CD4-positive, CD25-positive, alpha-beta regulatory T cell (primary cell): ENCODE data around the gene TJP3. TPM values are rescaled to one million over a fixed set of nuclear protein-coding genes. Genes with fewer than 3 reads are reported as not detected.
A peak's percentile ranks its signal among the peaks of the same experiment; 100 is the strongest.

Experiments used
- ATAC-seq, 2 donors: fragments of 150-1000 bp; cut with Tn5 transposase; one replicate each; pipeline ENCODE4 v1.10.0; 2021; ENCODE audit warnings: low read depth in 2 of 2, moderate number of reproducible peaks in 2 of 2, moderate library complexity in 1 of 2
- DNase-seq, 3 donors: peaks; one replicate each; pipeline versions ENCODE4 v3.0.0 to v3.0.0-alpha.2; 2012 to 2022; ENCODE audit warnings: mixed read lengths in 1 of 3
- H3K27ac ChIP-seq: one replicate; pipeline ENCODE4 v1.7.0; 2013; ENCODE audit warnings: mild to moderate bottlenecking, low read length; ENCODE audit not compliant: insufficient read depth, poor library complexity, severe bottlenecking
- H3K27me3 ChIP-seq: one replicate; pipeline ENCODE4 v1.7.0; 2013; ENCODE audit warnings: low read length; ENCODE audit not compliant: control insufficient read depth, insufficient read depth
- H3K36me3 ChIP-seq: one replicate; pipeline ENCODE4 v1.7.0; 2013; ENCODE audit warnings: mild to moderate bottlenecking, low read length, moderate library complexity; ENCODE audit not compliant: control insufficient read depth, insufficient read depth
- H3K4me1 ChIP-seq: 2 replicates; pipeline ENCODE4 v1.7.0; 2013; ENCODE audit warnings: mild to moderate bottlenecking, low read length; ENCODE audit not compliant: insufficient read depth, control insufficient read depth, poor library complexity, severe bottlenecking
- H3K4me3 ChIP-seq: one replicate; pipeline ENCODE4 v1.7.0; 2013; ENCODE audit warnings: low read depth, mild to moderate bottlenecking, low read length, moderate library complexity
- H3K9me3 ChIP-seq, 2 experiments: 1 replicate in 1 of 2; 2 replicates in 1 of 2; pipeline ENCODE4 v1.7.0; 2013; ENCODE audit warnings: low read length in 2 of 2, mild to moderate bottlenecking in 1 of 2, moderate library complexity in 1 of 2; ENCODE audit not compliant: control insufficient read depth in 2 of 2
- H3K27ac Mint-ChIP-seq, 3 donors: one replicate each; pipeline ENCODE4 v1.8.0; 2020 to 2022; ENCODE audit warnings: mild to moderate bottlenecking in 3 of 3, mixed read lengths in 3 of 3, moderate library complexity in 2 of 3
- H3K27me3 Mint-ChIP-seq: one replicate; pipeline ENCODE4 v1.8.0; 2022; ENCODE audit warnings: mild to moderate bottlenecking, mixed read lengths
- H3K36me3 Mint-ChIP-seq: one replicate; pipeline ENCODE4 v1.8.0; 2020; ENCODE audit warnings: mixed read lengths
- H3K4me1 Mint-ChIP-seq, 4 donors: one replicate each; pipeline ENCODE4 v1.8.0; 2020 to 2022; ENCODE audit warnings: mixed read lengths in 4 of 4, mild to moderate bottlenecking in 1 of 4
- H3K4me3 Mint-ChIP-seq, 4 donors: one replicate each; pipeline ENCODE4 v1.8.0; 2020 to 2022; ENCODE audit warnings: mild to moderate bottlenecking in 4 of 4, mixed read lengths in 4 of 4, moderate library complexity in 3 of 4
- H3K9me3 Mint-ChIP-seq, 7 donors: one replicate each; pipeline ENCODE4 v1.8.0; 2020 to 2022; ENCODE audit warnings: mixed read lengths in 7 of 7, mild to moderate bottlenecking in 3 of 7, moderate library complexity in 2 of 7
- polyA plus RNA-seq, 4 donors: library from polyadenylated mRNA; unstranded; fragments of 300-500 nt; fragmentation: Illumina TruSeq; gene quantifications; one replicate each; pipeline ENCODE4 v1.2.3, GENCODE V29; 2021
- total RNA-seq: library from RNA; stranded (reverse); gene quantifications from one replicate; pipeline ENCODE4 v1.2.3, GENCODE V29; 2022

TJP3 gene
- total and polyA plus RNA-seq, 5 donors from 2014 or later = 20.6 to 34.4 (median 28.6) TPM

DNA sequence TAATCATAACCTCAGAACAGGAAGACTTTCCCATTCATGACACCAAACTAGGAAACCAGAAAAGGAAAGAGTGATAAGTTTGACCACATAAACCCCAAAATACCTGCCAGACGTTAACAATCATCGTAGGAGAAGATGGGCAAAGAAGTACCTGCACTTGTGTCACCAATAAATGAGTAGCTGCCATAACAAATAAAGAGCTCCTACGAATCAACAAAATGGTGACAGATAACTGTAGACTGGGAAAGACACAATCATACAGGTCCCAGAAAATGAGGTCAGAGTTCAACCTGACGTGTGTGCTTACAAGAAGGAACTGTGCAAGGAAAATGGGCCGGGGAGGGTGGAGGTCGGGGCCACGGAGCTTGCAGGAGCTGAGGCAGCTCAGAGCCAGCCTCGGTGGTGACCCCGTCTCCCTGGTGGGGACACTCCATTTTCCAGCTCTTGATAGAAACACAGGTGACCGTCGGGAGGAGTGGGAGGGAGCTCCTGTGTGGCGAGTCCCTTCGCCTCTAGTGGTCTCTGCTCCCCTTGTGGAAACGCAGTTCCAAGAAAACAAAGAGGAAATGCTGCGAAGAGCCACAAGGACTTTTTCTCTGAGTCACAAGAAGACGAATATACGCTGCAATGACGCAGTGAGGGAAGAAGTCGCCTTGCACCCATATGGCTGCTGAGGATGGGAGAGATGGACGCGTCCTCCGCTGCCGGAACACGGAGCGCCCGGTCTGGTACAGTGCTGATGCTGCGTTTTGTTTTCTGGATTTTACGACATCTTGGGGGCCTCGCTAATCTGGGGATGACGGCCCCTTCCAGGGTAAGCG lies 17.4 kb upstream of the TJP3 start:
- DNase-seq (no peak), ATAC-seq (no peak)
- H3K4me1 ChIP-seq = peaks cover 17% of the 10 kb centered on the region
- Mint-ChIP-seq H3K36me3 (no peaks in the 10 kb centered on the region), H3K9me3 (peaks cover 0 to 1% (median 0%) of the 10 kb centered on the region in 7 donors), H3K4me1 (peaks cover 5 to 45% (median 21%) of the 10 kb centered on the region in 4 donors), H3K27ac (no peak overlapping the region), H3K27me3 (no peaks in the 10 kb centered on the region), H3K4me3 (peak overlapping the region in 1 of 4 donors; percentile 74)
- H3K4me3 ChIP-seq = no peak overlapping the region
- no peaks in the 10 kb centered on the region for H3K9me3 ChIP-seq
- no peaks in the 10 kb centered on the region for H3K36me3 ChIP-seq
- no peaks in the 10 kb centered on the region for H3K27me3 ChIP-seq
- H3K27ac ChIP-seq = no peak overlapping the region

DNA sequence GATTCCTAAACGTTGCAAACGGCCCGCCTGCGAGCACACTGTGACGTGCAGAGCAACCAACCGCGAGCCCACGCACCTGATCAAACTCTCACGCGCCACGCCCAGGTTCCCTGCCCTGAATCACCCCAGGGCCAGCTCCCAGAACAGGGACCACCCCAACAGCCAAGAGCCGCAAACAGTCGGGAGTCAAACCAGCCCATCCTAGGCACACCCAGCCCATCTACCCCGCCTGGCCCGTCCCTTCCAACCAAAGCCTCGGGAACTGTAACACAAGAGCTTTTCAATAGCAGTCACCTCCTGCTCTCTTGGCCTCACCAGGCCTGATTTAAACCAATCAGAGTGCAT lies 16.8 kb upstream of the TJP3 start:
- Mint-ChIP-seq H3K27ac (peak overlapping the region in 1 of 3 donors; percentile 55), H3K9me3 (peaks cover 0 to 1% (median 0%) of the 10 kb centered on the region in 7 donors), H3K4me1 (peaks cover 5 to 50% (median 22%) of the 10 kb centered on the region in 4 donors), H3K27me3 (no peaks in the 10 kb centered on the region), H3K4me3 (peak overlapping the region in 2 of 4 donors; percentile 19 to 74), H3K36me3 (no peaks in the 10 kb centered on the region)
- Histone ChIP-seq H3K36me3 (no peaks in the 10 kb centered on the region), H3K27me3 (no peaks in the 10 kb centered on the region), H3K4me1 (peaks cover 17% of the 10 kb centered on the region), H3K9me3 (no peaks in the 10 kb centered on the region), H3K27ac (no peak overlapping the region), H3K4me3 (no peak overlapping the region)
- ATAC-seq (no peak), DNase-seq (no peak)

DNA sequence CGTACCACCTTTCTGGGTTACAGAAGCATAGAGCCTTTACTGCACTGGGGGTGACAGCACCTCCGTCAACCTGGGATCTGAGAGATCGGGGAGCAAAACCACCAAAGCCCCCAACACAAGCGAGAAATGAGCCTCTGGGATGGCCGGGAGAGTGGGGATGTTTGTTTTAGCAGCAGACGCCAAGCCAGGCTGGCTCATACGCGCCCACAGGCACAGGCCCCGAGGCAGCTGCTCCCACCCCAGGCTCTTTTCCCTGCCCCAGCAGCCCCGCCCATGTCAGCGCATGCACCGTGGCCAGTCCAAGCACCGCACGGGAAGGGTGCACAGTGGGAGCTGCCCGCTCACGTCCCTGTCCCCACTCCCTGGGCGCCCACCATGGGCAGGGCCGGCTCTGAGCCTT lies 16.5 kb upstream of the TJP3 start:
- DNase-seq = no peak
- Histone ChIP-seq H3K27me3 (no peaks in the 10 kb centered on the region), H3K27ac (no peak overlapping the region), H3K4me3 (no peak overlapping the region), H3K36me3 (no peaks in the 10 kb centered on the region), H3K4me1 (peaks cover 17% of the 10 kb centered on the region), H3K9me3 (no peaks in the 10 kb centered on the region)
- Mint-ChIP-seq H3K9me3 (peaks cover 0 to 1% (median 0%) of the 10 kb centered on the region in 7 donors), H3K27ac (peak overlapping the region in 1 of 3 donors; percentile 55), H3K4me3 (peak overlapping the region in 3 of 4 donors; percentile 19 to 74 (median 38)), H3K27me3 (no peaks in the 10 kb centered on the region), H3K36me3 (no peaks in the 10 kb centered on the region), H3K4me1 (peaks cover 5 to 52% (median 22%) of the 10 kb centered on the region in 4 donors)
- ATAC-seq = no peak

DNA sequence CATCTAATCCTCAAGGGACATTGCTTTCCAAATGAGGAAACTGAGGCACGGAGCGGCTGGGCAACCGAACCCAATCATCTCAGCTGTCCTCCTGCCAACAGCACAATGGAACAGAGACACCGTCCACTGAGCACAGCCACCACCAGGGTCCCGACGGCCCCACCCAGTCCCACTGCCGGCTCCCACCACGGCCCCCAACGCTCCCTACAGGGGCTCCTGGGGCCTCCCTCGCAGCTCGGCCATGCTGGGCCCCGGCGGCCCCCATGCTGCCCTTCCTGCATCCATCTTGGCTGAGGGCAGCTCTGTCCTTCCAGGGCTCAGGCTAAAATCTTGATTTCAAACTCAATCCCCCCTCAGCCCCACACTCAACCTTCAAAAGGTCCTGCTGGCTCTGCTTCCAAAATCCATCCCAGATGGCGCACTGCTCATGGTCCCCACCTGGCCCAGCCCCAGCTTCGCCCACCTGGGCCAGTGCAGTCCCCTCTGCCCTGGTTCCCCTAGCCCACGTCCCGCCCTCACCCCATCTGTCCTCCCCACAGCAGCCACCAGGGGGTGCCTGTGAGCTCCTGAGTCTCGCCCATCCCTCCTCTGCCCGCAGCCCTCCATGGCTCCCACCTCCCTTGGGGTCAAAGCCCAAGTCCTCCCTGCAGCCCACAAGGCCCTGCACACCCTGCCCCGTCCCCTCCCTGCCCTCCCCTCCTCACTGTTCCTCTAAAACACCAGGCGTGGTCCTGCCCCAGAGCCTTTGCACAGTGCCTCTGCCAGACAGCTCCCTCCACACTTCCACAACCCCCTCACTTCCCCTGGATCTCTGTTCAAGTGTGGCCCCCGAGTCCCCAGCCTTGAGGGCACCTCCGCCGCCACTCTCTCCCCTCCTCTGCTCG lies 15.8 kb upstream of the TJP3 start:
- Mint-ChIP-seq H3K9me3 (peaks cover 0 to 1% (median 0%) of the 10 kb centered on the region in 7 donors), H3K27me3 (no peaks in the 10 kb centered on the region), H3K4me1 (peaks cover 5 to 51% (median 17%) of the 10 kb centered on the region in 4 donors), H3K36me3 (no peaks in the 10 kb centered on the region), H3K27ac (no peak overlapping the region), H3K4me3 (peak overlapping the region in 1 of 4 donors; percentile 13)
- no peaks in the 10 kb centered on the region for H3K27me3 ChIP-seq
- ATAC-seq = peak in 1 of 2 donors; percentile 29
- peak in 2 of 3 donors; percentile 42 to 47 for DNase-seq
- H3K4me1 ChIP-seq = peaks cover 13% of the 10 kb centered on the region
- H3K27ac ChIP-seq = no peak overlapping the region
- H3K9me3 ChIP-seq = no peaks in the 10 kb centered on the region
- no peak overlapping the region for H3K4me3 ChIP-seq
- H3K36me3 ChIP-seq = no peaks in the 10 kb centered on the region

DNA sequence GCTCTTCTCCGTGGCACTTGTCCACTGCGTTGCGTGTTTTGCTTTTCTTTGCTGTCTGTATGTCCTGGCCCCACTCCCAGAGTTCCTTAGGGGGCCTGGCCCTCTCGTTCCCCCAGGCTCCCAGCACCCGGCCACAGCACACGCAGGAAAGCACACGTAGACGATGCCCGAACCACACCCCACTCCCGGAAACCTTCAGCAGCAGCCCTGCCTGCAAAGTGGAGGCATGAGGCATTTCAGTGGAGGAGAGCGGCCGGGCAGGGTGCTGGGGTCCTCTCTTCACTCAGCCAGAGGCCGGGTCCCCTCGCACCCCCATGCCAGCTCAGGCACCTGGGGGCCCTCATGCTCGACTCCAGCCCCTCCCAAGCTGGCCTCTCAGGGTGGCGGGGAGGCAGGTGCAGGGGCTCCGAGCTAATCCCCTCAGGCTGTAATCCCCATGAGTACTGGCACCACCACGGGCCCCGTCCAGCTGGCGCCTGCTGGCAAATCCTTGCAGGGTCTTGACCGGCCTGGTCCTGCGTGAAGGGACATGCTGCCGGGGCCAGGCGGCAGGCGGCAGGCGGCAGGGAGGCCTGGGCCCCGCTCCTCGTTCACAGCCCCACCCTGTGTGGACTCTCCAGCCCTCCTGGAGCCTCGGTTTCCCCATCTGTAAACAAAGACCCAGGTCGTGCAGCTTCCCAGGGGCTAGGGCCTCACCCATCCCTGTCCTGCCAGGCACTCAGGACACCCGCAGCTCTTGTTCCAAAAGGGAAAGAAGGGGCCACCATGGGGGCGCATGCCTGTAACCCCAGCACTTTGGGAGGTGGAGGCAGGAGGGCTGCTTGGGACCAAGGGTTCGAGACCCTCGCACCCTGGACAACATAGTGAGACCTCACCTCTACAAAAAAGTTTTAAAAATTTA lies 14.9 kb upstream of the TJP3 start:
- Histone ChIP-seq H3K9me3 (no peaks in the 10 kb centered on the region), H3K27ac (no peak overlapping the region), H3K36me3 (no peaks in the 10 kb centered on the region), H3K27me3 (no peaks in the 10 kb centered on the region), H3K4me1 (peaks cover 8% of the 10 kb centered on the region), H3K4me3 (no peak overlapping the region)
- H3K27ac Mint-ChIP-seq = no peak overlapping the region
- H3K4me3 Mint-ChIP-seq = no peak overlapping the region
- H3K9me3 Mint-ChIP-seq = peaks cover 0 to 1% (median 0%) of the 10 kb centered on the region in 7 donors
- H3K36me3 Mint-ChIP-seq = no peaks in the 10 kb centered on the region
- no peaks in the 10 kb centered on the region for H3K27me3 Mint-ChIP-seq
- ATAC-seq (no peak), DNase-seq (no peak)
- H3K4me1 Mint-ChIP-seq = peaks cover 5 to 57% (median 17%) of the 10 kb centered on the region in 4 donors

DNA sequence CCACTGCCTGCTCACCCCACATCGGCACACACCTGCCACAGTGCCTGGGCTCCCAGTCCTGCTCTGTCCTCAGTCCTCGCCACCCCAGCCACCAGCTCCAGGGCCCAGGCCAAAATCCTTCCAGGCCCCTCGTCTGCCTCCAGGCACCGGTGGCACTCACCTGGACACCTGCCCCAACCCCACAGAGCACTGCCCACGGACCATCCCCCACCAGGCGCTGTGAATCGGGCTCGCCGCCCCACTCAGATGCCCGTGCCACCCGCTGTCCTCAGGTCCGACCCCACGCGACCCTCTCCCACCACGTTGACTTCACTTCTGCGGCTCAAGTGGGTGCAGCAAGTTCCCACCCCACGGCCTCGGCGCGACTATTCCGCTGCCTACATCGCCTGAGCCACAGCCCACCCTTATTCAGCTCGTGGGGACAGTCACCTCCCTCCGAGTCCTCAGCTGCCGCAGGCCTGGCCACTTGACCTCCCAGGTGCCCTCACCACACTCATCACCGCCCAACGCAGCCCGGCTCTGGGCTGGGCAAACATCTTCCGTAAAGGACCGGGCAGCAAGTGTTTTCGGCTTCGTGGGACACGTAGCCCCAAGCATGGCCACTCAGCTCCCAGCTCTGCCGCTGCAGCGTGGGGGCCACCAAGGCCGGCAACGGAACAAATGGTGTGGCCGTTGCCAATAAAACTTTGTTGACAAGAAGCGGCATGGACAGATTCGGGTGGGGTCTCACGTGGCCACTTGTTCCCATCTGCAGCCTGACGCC lies 13.6 kb upstream of the TJP3 start:
- ATAC-seq (no peak), DNase-seq (no peak)
- Mint-ChIP-seq H3K27ac (peak overlapping the region in 1 of 3 donors; percentile 74), H3K4me1 (peaks cover 5 to 60% (median 18%) of the 10 kb centered on the region in 4 donors), H3K36me3 (no peaks in the 10 kb centered on the region), H3K27me3 (no peaks in the 10 kb centered on the region), H3K4me3 (no peak overlapping the region), H3K9me3 (peaks cover 0 to 1% (median 0%) of the 10 kb centered on the region in 7 donors)
- H3K27me3 ChIP-seq = no peaks in the 10 kb centered on the region
- H3K9me3 ChIP-seq = no peaks in the 10 kb centered on the region
- H3K27ac ChIP-seq = no peak overlapping the region
- peaks cover 14% of the 10 kb centered on the region for H3K4me1 ChIP-seq
- H3K36me3 ChIP-seq = no peaks in the 10 kb centered on the region
- H3K4me3 ChIP-seq = no peak overlapping the region
